Measurements from ENCODE around the gene GPR52.
A peak's percentile ranks its signal among the peaks of the same experiment; 100 is the strongest.

Gene GPR52

DNA sequence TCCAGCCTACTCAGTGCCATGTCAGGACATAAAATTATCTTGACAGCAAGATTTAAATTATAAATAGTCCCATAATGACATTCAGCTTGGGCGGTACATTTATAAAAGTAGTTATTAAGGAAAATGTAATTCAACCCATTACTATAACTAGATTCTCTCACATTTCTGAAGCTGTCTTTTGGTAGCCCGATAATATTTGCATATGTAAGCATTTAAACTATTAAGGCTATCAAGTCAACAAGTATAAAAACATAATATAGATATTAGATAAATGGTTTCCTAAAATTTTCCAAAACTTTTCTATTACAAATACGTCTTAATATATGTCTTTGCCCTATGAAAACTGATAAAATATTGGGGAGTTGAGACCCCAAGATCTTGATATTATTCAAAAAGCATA is 21.6 kb upstream of the GPR52 start:
- DNase-seq (ENCODE audit: low spot score) (no peak), ATAC-seq (ENCODE audit: low read depth) (no peak)
- Histone ChIP-seq H3K4me1 (ENCODE audit: insufficient read depth, poor library complexity, severe bottlenecking) (no peaks in the 10 kb centered on the region), H3K4me3 (ENCODE audit: severe bottlenecking) (no peak overlapping the region), H3K9me3 (ENCODE audit: severe bottlenecking) (no peaks in the 10 kb centered on the region), H3K36me3 (ENCODE audit: low read depth) (no peaks in the 10 kb centered on the region), H3K27ac (ENCODE audit: poor library complexity, severe bottlenecking) (no peak overlapping the region), H3K27me3 (ENCODE audit: insufficient read depth, poor library complexity, severe bottlenecking) (no peaks in the 10 kb centered on the region)
- TF ChIP-seq, protein P1, sequence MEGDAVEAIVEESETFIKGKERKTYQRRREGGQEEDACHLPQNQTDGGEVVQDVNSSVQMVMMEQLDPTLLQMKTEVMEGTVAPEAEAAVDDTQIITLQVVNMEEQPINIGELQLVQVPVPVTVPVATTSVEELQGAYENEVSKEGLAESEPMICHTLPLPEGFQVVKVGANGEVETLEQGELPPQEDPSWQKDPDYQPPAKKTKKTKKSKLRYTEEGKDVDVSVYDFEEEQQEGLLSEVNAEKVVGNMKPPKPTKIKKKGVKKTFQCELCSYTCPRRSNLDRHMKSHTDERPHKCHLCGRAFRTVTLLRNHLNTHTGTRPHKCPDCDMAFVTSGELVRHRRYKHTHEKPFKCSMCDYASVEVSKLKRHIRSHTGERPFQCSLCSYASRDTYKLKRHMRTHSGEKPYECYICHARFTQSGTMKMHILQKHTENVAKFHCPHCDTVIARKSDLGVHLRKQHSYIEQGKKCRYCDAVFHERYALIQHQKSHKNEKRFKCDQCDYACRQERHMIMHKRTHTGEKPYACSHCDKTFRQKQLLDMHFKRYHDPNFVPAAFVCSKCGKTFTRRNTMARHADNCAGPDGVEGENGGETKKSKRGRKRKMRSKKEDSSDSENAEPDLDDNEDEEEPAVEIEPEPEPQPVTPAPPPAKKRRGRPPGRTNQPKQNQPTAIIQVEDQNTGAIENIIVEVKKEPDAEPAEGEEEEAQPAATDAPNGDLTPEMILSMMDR (IDR thresholded peaks at IDR 0.05; ENCODE audit: poor library complexity, severe bottlenecking): no peak

DNA sequence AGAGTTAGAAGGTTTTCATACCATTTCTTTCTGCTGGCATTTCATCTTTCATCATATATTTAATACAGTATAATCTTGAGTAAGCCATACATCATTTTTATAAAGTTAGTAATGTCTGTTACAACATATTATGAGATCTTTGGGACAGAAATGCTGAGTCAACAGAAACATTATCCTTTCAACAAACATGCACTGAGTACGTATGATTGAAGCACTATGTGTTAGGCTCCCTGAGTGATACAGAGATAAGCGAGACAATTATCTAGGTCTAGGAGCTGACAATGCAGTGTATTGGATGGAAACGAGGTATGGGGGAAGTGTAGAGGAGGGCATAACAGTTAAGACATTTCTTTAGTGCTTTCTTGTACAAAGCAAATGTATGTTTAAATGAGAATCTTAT is 19.7 kb upstream of the GPR52 start:
- Histone ChIP-seq H3K36me3 (ENCODE audit: low read depth) (no peaks in the 10 kb centered on the region), H3K4me1 (ENCODE audit: insufficient read depth, poor library complexity, severe bottlenecking) (no peaks in the 10 kb centered on the region), H3K27ac (ENCODE audit: poor library complexity, severe bottlenecking) (no peak overlapping the region), H3K27me3 (ENCODE audit: insufficient read depth, poor library complexity, severe bottlenecking) (no peaks in the 10 kb centered on the region), H3K9me3 (ENCODE audit: severe bottlenecking) (no peaks in the 10 kb centered on the region), H3K4me3 (ENCODE audit: severe bottlenecking) (no peak overlapping the region)
- no peak for DNase-seq (ENCODE audit: low spot score)
- no peak for ATAC-seq (ENCODE audit: low read depth)
- TF ChIP-seq, protein P1 (IDR thresholded peaks at IDR 0.05; ENCODE audit: poor library complexity, severe bottlenecking): no peak

DNA sequence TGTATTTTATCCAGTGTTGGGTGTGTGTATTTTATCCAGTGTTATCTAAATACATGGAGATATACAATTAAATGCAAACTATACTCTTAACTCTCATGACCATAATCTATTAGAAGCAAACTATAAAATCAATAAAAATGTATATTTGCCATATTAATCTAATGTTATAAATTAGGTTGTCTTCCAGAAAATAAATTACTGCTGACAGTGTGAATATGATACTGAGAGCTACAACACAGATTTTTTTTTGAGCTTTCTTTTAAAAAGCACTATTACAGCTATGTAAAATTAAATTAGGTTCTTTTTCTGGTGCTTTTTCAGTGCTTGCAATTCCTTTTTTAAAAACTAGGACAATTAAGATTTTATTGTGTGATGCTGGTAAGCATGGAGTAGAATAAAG is 19.0 kb upstream of the GPR52 start:
- Histone ChIP-seq H3K4me1 (ENCODE audit: insufficient read depth, poor library complexity, severe bottlenecking) (no peaks in the 10 kb centered on the region), H3K36me3 (ENCODE audit: low read depth) (no peaks in the 10 kb centered on the region), H3K27ac (ENCODE audit: poor library complexity, severe bottlenecking) (no peak overlapping the region), H3K9me3 (ENCODE audit: severe bottlenecking) (no peaks in the 10 kb centered on the region), H3K27me3 (ENCODE audit: insufficient read depth, poor library complexity, severe bottlenecking) (no peaks in the 10 kb centered on the region), H3K4me3 (ENCODE audit: severe bottlenecking) (no peak overlapping the region)
- TF ChIP-seq, protein P1 (IDR thresholded peaks at IDR 0.05; ENCODE audit: poor library complexity, severe bottlenecking): no peak
- DNase-seq (ENCODE audit: low spot score) (no peak), ATAC-seq (ENCODE audit: low read depth) (no peak)

DNA sequence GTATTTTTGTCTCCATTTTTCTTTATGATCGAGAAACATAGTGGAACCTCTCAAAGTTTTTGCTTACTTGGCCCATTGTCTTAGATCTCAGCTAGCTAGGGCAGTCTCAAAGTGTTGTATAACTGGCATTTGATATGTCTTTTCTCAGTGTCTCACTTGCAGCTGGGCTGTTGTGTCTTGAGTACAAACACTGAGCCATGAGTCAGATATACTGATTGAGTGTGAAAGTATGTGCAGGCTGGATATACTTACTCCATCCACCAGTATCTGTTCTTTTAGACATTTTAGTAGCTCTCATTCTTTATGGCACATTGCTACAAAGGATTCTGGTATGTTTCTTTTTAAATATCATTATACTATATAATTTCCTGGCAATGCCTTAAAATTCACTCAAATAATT is 14.3 kb upstream of the GPR52 start:
- Histone ChIP-seq H3K36me3 (ENCODE audit: low read depth) (no peaks in the 10 kb centered on the region), H3K4me3 (ENCODE audit: severe bottlenecking) (no peak overlapping the region), H3K4me1 (ENCODE audit: insufficient read depth, poor library complexity, severe bottlenecking) (no peaks in the 10 kb centered on the region), H3K27me3 (ENCODE audit: insufficient read depth, poor library complexity, severe bottlenecking) (no peaks in the 10 kb centered on the region), H3K9me3 (ENCODE audit: severe bottlenecking) (no peaks in the 10 kb centered on the region), H3K27ac (ENCODE audit: poor library complexity, severe bottlenecking) (no peak overlapping the region)
- DNase-seq (ENCODE audit: low spot score) (no peak), ATAC-seq (ENCODE audit: low read depth) (peak; percentile 79)
- TF ChIP-seq, protein P1 (IDR thresholded peaks at IDR 0.05; ENCODE audit: poor library complexity, severe bottlenecking): no peak

DNA sequence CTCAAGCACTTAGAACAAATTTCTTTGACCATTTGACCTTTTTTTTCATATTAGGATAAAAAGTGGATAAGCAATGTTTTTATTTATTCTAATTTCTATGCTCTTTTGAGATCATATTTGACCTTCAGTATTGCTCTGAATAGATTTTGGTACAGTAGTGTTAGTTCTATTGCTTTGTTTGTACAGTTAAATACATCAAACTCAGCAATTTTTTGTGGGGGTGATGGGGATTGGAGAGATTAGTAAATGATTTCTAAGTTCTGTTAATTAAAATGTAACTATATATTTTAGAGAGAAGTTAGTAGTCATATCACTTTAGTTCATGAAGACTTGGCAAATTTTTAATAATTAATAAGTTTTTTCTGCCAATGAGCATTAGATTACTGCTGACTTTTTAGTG is 2.4 kb upstream of the GPR52 start:
- Histone ChIP-seq H3K36me3 (ENCODE audit: low read depth) (no peaks in the 10 kb centered on the region), H3K9me3 (ENCODE audit: severe bottlenecking) (no peaks in the 10 kb centered on the region), H3K27me3 (ENCODE audit: insufficient read depth, poor library complexity, severe bottlenecking) (no peaks in the 10 kb centered on the region), H3K4me1 (ENCODE audit: insufficient read depth, poor library complexity, severe bottlenecking) (no peaks in the 10 kb centered on the region), H3K4me3 (ENCODE audit: severe bottlenecking) (no peak overlapping the region), H3K27ac (ENCODE audit: poor library complexity, severe bottlenecking) (no peak overlapping the region)
- DNase-seq (ENCODE audit: low spot score) (no peak), ATAC-seq (ENCODE audit: low read depth) (no peak)
- TF ChIP-seq, protein P1 (IDR thresholded peaks at IDR 0.05; ENCODE audit: poor library complexity, severe bottlenecking): no peak

Measured in RWPE2 (cell line).